ENCODE results near the gene KCTD4.
A peak's percentile ranks its signal among the peaks of the same experiment; 100 is the strongest.
"Not testable (repeated sequence)": the region's sequence is repeated elsewhere in the genome, so short reads cannot be mapped to it uniquely, and the experiment has no call there.

KCTD4 gene

DNA sequence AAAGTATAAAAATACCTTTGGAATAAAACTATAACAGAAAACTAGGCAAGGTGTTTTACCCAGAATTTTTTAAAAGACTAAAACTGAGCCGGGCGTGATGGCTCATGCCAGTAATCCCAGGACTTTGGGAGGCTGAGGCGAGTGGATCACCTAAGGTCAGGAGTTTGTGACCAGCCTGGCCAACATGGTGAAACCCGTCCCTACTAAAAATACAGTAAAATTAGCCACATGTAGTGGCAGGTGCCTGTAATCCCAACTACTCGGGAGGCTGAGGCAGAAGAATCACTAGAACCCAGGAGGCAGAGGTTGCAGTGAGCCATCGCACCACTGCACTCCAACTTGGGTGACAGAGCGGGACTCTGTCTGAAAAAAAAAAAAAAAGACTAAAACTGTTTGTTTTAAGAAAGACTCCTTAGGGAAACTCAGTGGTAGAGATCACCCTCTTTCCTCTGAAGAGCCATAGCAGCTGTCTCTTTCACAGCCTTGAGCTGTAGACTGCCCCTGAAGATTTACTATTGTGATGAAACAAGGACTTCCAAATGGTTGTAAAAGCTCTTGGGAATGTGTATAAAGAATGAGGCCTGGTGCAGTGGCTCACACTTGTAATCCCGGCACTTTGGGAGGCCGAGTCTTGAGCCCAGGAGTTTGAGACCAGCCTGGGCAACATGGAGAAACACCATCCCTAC lies 14.7 kb upstream of the KCTD4 start:
- DNase-seq (ENCODE audit: low spot score): no peak

DNA sequence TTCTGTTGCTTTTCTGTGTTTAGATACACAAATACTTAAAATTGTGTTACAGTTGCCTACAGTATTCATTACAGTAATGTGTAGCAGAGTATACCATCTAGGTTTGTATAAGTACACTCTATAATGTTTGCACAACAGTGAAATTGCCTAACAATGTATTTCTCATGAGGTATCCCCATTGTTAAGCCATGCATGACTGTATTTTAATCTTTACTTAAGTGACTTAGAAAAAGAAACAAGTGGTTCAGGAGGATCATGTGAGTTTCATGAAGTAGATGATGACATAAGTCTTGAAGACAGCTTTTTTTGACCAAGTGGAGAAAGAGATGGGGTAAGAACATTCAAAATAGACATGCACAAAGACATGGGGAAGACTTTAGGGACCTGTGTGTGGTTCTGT lies 8.4 kb upstream of the KCTD4 start:
- DNase-seq (ENCODE audit: low spot score): no peak

DNA sequence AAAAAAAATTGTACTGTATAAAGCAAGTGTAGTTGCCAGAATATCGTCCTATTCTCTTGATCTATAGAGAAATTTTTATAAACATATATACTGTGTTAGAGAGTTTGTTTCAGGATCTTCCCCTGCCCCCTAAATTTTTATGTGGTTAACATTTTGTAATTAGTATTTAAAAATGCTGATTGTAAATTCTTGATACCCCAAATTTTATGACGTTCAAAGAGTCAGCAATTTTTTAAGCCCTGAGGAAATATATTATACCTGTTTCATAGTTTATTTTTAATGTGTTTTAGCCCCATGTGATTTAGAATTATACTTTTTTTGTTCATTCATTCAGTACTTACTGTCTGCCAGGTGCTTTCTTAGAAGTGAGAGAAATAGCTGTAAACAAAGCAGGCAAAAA lies 7.3 kb upstream of the KCTD4 start:
- DNase-seq (ENCODE audit: low spot score): no peak

DNA sequence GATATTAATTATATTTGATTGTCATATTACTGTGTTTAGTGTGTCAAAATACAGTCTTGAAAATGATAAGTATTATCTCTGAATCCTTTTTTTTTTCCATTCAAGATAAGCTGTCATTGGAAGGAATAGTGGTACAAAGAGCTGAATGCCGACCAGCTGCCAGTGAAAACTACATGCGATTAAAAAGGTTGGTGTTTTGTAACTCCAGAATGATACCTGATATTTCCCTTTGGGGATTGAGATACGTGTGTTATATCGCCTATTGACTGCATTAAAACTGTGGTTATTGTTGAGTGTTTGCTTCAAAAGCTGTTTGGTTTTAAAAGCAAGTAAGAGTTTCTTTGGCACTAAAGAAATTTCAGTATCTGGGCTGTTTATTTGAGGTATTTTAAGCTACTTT lies 6.5 kb upstream of the KCTD4 start:
- DNase-seq (ENCODE audit: low spot score): no peak

DNA sequence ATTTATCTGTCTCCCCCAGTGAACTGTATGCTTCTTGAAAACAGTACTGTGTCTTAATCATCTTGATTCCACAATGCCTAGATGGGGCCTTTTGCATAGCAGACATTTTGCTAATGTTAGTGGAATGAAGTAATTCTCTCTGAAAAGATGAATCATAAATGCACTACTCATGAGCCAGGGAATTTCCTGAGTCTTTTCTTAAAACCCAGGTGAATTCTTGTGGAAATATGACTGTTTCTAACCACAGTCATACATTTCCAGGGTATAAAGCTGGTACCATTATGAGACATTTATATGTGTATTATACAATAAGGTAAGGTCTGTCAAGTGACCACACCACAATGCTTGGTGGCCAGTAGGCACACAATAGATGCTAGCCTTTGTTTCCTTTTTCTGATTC lies 5.5 kb upstream of the KCTD4 start:
- DNase-seq (ENCODE audit: low spot score): peak; percentile 12

DNA sequence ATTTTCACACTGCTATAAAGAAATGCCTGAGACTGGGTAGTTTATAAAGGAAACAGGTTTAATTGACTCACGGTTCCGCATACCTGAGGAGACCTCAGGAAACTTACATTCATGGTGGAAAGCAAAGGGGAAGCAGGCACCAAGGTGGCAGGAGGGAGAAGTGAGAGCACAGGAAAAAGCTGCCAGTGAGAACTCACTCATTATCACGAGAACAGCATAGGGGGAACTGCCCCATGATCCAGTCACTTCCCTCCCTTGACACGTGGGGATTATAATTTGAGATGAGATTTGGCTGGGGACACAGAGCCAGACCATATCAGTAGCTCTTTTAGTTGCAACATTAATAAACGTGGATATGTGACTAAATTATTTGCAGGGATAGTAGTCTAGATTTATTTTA lies 4.3 kb upstream of the KCTD4 start:
- DNase-seq (ENCODE audit: low spot score): no peak

DNA sequence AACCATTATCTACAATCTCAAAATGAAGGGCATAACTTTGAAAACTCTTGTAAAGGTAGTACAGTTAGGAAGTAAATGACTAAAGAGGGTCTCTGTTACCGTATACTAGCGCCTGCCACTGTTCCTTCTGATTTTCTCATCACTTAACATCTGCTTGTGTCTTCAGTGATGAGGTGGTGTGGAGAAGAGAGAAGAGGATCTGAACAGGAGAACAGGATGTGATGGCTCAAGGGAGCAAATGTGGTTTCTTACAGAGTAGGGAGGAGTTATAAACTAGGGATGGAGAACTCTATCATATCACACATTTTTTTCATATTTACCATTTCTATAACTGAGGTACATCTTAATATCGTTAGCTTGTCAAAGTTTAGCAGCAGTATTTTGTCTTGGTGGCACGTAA lies 1.1 kb downstream of the KCTD4 start:
- DNase-seq (ENCODE audit: low spot score): no peak

DNA sequence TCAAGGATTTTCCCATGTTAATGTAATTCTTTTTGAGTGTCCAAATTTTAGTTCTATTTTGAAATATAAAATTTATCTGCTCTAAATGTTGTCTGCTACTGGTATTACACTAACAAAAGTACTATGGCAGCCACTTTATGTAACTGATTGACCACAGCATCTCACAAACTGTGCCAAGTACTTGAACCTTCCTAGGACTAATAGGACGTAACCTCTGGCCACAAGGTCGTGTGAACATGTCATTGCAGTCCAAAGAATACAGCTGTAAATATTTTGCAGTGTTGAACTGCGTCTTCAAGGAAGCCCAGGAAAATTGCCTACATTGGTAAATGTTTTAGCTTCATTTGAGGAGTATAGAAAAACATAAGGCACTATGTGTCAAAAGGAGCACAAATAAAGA lies 1.9 kb downstream of the KCTD4 start:
- no peak for DNase-seq (ENCODE audit: low spot score)

DNA sequence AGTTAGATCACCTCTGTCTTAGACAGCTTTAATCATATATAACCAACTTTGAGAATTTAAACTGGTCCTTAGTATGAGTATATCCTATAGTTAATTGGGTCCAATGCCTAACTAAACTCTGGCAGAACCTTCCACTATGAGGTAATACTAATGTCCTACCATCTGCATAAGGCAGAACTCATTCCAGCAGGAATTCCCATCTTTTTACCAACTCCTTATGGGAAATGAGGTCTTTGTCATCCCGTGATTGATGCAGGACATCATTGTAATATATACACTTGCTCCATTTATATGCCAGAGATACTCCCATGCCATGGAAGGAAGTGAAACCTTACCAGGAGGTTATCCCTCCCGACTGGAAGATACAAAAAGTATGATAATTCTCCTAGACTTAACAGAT lies 2.8 kb downstream of the KCTD4 start:
- no peak for DNase-seq (ENCODE audit: low spot score)

DNA sequence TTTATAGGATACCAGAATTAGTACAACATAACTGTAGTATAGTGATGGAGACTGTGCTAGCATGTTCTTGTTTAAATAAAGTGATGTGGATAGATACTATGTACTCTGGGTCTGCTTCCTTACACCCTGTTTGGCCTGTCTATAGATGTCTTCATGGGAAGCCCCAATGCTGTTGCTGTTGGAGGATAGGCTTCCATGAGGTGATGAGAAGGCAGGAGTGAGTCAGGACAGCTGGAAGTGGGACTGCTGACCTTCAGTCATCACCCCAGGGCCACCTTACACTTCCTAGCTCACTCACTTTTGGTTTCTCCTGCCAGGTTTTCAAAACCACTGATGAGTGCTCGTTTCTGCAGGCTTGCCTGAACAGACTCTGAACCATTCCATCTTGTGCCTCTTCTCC lies 4.2 kb downstream of the KCTD4 start:
- no peak for DNase-seq (ENCODE audit: low spot score)

DNA sequence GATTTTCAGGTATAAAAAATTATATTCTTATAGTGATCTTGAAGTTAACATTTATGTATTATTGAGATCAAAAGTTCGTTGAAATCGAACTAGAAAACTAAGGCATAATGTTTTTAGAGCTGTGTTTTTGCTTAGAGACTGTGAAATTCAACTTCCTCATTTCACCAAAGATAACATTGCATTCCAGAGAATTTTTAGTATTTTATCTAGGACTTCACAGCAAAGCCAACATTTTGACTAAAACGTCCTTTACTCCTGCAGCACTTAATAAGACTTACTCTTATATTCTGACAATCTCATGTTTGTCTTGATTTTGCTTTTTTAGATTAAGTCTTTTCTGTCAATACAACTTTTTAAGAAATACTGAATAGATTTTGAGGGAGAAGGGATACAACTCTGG lies 4.7 kb downstream of the KCTD4 start:
- DNase-seq (ENCODE audit: low spot score): no peak

DNA sequence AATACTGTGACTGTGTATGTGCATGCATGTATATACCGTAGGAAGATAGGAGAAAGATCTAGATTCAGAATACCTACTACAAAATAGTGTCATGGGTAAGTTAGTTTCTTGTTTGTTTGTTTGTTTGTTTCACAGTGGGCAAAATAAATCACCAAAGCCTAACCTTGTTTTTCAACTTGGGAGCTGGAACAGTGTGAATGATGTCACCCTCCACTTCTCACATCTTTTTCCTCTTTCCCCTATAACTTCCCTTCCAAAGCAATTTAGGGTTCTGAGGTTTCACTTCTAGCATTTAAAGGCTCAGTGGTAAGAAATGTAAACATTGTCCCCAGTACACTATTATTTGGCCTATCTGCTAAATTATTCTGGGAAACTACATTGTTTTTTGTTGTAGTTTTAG lies 5.4 kb downstream of the KCTD4 start:
- no peak for DNase-seq (ENCODE audit: low spot score)

DNA sequence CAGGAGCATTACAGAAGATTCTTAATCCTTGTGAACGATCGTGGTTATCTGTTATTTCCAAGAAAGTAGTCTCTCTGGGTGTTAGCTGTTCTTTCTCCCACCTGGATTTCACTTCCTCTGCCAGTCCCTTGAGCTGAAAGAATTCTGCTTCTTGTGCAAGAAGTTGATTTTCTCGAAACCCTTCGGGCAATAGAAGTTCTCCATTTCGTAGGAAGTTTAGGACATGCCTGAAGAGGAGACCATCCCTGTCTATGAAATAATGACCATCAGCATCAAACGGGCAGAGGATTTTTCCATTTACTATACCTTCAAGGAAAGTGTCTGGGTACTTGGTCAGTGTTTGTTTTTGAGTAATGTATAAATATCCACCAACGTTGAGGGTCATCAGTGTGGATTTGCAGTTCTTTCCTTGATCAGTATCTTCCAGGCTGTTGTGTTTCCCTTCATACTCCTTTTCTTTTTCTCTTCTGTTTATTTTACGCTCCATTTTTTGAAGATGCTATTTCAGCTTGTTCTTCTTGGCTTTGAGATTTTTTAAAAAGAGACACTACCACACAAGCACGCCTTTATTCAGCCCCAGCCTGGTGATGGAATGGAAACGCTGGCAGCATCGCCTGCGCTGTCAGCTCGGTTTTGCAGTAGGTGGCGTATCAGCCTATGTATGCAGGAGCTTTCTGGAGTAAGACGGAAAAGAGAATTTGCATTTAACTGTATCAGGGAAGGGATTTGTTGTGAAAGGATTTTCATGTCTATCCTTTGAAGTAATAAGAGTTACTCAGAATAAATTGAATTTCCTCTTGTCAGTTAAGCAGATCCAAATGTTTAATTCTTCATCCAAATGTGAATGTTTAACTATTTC lies 6.5 kb downstream of the KCTD4 start:
- DNase-seq (ENCODE audit: low spot score): no peak

DNA sequence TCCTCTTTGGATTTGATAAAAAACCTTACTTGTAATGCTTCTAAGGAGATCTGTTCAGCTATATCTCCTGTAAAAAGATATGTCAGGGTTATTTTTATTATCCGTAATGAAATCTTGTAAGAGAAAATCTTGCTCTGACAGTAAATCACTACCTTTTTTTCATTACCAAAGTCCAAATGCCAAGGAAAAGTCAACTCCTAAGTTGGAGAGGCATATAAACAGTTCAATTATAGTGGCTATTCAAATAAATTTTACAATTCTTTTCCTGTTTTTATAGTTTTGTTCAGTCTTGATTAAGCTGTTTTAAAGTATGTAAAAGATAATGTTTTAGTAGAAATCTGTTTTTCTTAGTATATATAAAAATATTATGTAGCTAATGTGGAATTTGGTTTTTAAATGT lies 9.0 kb downstream of the KCTD4 start:
- DNase-seq (ENCODE audit: low spot score): no peak

DNA sequence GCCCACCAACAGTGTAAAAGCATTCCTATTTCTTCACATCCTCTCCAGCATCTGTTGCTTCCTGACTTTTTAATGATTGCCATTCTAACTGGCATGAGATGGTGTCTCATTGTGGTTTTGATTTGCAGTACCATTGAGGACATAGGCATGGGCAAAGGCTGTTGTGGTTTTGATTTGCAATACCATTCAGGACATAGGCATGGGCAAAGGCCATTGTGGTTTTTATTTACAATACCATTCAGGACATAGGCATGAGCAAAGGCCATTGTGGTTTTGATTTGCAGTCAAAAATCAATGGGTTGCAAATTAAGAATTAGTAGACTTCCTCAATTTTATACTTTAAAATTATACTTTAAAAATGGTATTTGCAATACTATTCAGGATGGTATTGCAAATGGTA lies 11.3 kb downstream of the KCTD4 start:
- DNase-seq (ENCODE audit: low spot score): not testable (repeated sequence)

DNA sequence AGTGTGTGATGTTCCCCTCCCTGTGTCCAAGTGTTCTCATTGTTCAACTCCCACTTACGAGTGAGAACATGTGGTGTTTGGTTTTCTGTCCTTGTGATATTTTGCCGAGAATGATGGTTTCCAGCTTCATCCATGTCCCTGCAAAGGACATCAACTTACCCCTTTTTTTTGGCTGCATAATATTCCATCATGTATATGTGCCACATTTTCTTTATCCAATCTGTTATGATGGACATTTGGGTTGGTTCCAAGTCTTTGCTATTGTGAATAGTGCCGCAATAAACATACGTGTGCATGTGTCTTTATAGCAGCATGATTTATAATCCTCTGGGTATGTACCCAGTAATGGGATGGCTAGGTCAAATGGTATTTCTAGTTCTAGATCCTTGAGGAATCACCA lies 11.8 kb downstream of the KCTD4 start:
- DNase-seq (ENCODE audit: low spot score): not testable (repeated sequence)

DNA sequence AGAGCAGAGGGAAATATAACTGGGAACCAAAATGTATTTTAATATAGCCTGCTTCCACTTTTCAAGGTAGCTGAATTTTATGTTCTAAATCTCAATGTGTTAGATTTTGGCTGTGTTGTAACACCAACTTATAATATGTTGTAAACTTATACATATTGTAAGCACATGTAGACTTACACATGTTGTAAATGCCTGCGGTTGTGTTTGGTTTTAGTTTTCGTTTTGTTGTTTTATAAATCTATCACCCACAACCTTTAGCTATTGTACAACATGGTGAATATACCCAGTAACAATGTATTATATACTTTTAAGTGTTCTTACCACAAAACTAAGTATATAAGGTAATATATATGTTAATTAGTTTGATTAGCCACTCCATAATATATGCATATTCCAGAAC lies 15.6 kb downstream of the KCTD4 start:
- DNase-seq (ENCODE audit: low spot score): no peak

DNA sequence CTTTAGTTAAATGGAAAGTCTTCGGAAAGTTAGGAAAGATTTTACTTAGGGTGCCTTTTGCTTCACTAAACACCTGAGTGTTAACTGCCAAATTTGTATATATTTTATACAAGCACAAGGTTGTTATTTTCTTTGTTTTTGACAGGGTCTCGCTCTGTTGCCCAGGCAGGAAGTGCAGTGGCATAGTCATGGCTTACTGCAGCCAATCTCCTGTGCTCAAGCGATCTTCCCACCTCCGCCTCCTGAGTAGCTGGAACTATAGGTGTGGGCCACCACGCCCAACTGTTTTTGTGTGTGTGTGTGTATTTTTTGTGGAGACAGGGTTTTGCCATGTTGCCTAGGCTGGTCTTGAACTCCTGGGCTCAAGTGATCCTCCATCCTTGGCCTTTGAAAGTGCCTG lies 16.2 kb downstream of the KCTD4 start:
- no peak for DNase-seq (ENCODE audit: low spot score)

DNA sequence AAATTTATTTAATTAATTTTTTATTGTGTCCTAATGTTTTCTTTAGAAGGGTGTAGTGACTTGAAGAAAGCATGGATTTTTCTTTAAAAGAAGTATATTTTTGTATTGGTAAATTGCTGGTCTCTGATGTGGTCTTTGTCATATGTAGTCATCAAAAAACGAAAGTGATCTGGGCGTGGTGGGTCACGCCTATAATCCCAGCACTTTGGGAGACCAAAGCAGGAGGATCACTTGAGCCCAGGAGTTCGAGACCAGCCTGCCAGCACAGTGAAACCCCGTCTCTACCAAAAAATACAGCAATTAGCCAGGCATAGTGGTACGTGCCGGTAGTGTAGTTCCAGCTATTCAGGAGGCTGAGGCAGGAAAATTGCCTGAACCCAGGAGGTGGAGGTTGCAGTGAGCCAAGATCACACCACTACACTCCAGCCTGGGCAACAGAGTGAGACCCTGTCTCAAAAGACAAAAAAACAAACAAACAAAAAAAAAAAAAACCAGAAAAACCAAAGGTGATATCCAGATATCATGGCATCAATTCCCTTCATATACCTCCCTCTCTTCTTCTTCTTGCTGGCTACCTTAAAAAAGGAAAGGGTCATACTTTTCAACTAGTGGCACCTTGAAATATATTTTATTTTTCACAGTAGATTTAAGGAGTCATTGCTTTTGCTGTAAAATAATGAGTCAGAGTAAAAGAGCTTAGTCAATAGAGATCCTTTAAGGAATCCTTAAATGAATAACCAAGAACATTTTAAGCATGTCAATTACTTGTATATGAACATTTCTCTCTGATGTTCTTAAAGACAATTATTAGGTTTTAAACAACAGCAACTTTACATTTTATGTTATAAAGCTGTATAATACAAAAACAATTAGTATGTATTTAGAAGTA lies 19.9 kb downstream of the KCTD4 start:
- no peak for DNase-seq (ENCODE audit: low spot score)

DNA sequence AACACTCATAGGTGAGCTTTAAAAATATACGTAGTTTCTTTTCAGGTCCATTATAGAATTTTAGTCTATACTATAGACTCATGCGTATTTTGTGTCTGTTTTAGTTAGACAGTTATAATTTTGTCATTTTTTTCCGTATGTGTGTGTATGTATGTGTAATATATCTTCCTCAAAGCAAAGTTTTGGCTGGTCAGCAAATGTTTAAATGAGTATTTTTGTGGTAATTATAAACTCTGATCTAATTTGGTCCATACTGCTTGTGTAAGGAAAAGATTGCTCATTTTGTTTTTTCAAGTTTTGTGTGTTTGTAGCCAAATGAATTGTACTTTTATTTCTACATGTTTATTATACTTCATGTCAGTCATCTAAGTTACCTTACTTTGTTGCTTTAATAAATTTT lies 20.5 kb downstream of the KCTD4 start:
- DNase-seq (ENCODE audit: low spot score): no peak

DNA sequence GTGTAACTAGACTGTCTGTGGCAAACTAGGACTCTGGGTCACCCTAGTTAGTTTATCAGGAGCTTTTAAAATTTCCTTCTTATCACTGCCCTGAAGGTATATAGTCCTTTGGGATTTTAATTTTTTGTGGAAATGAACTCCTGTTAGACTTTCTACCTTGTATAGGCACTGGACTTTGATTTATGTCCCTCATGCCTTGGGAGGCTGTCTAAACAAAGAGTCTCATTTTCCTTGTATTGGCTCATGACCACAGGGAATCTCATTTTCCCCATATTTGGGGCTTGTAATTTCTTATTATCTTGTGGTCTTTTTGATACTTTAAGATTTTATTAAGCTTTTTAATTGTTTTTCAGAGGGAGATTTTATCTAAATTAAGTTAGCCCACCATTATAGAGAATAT lies 21.4 kb downstream of the KCTD4 start:
- DNase-seq (ENCODE audit: low spot score): no peak

DNA sequence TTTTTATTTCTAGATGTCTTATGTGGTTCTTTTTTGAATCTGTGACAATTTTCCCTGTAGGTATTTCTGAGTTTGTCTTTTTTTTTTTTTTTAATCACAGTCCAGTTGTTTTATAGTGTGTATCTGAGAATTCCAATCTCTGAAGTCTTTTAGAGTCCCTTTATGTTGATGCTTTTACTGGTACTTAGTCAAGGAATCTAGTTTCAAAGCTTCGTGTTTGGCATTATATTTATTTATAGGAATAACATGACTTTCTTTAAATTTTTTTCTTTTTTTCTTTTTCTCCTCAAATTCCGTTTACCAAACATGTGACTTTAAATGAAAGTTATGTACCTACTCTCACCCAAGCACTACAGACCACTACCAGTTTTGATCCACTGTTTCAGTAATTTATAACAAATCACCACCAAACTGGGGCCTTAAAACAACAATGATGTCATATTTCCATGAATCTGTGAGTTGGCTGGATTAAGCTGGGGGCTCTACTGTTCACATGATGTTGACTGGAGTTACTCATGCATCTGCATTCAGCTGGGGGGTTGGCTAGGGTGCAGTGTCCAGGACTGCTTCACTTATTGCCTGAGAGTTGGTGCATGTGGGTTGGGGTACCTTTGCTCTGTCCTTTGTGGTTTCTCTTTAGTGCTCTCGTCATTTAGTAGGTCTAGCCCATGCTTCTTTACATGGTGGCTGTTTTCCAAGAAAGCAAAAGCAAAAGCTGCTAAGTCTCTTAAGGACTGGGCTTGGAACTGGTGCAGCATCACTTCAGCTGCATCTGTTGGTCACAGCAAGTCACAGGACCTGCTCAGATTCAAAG lies 22.3 kb downstream of the KCTD4 start:
- DNase-seq (ENCODE audit: low spot score): no peak

All from CD4-positive, alpha-beta T cell treated with Interleukin-2 at 100 ng/mL for 4 hours (primary cell).